B cell (primary cell): ENCODE results near the gene EIF3D. TPM values are rescaled to one million over a fixed set of nuclear protein-coding genes. Genes with fewer than 3 reads are reported as not detected.

Experiments
- ATAC-seq: fragments of 200-7000 bp; cut with Tn5 transposase; one replicate; pipeline ENCODE4 v1.10.0; 2021; ENCODE audit warnings: low read depth, mild to moderate bottlenecking, moderate number of reproducible peaks, moderate library complexity
- CTCF ChIA-PET: fragments of 350-600 bp; sonication (Branson Sonifier 250); formaldehyde crosslinking; loops from one replicate; lab custom pipeline; 2021; ENCODE audit warnings: antibody characterized with exemption, inconsistent platforms; lab: Charles Lee
- POLR2A ChIA-PET: fragments of 350-600 bp; sonication (Branson Sonifier 250); formaldehyde crosslinking; loops from one replicate; lab custom pipeline; 2021; ENCODE audit warnings: antibody characterized with exemption; lab: Charles Lee
- DNase-seq: peaks from one replicate; pipeline ENCODE4 v3.0.0; 2013
- H2AFZ ChIP-seq: 2 replicates; pipeline ENCODE4 v1.6.1; 2012; ENCODE audit warnings: mild to moderate bottlenecking, low read depth, low read length; ENCODE audit not compliant: insufficient read depth, poor library complexity, severe bottlenecking
- H3K27ac ChIP-seq, 2 donors: 1 replicate in 1 of 2; 2 replicates in 1 of 2; pipeline ENCODE4 v1.5.1; 2012 to 2013; ENCODE audit warnings: low read length in 2 of 2, mild to moderate bottlenecking in 2 of 2, moderate library complexity in 1 of 2
- H3K27me3 ChIP-seq, 4 experiments: fragments of 200-600 bp in 1 of 4; sonication (generic) in 1 of 4; replicated peaks in 1 of 4; 1 replicate in 2 of 4; 2 replicates in 2 of 4; pipeline versions ENCODE4 v1.6.1 to v1.7.0; 2013 to 2016; ENCODE audit warnings: low read length in 3 of 4, mild to moderate bottlenecking in 2 of 4, mixed read lengths in 1 of 4, moderate library complexity in 1 of 4; ENCODE audit not compliant: insufficient read depth in 4 of 4, control insufficient read depth in 3 of 4; ENCODE audit errors: control extremely low read depth in 1 of 4
- H3K36me3 ChIP-seq, 2 experiments: replicated peaks in 1 of 2; 1 replicate in 1 of 2; 2 replicates in 1 of 2; pipeline versions ENCODE4 v1.6.1 to v1.7.1; 2013; ENCODE audit warnings: low read length in 1 of 2; ENCODE audit not compliant: insufficient read depth in 2 of 2, control insufficient read depth in 1 of 2; ENCODE audit errors: control extremely low read depth in 1 of 2, extremely low read depth in 1 of 2
- H3K4me1 ChIP-seq, 2 donors: fragments of 200-600 bp in 1 of 2; sonication (generic) in 1 of 2; 1 replicate in 1 of 2; 2 replicates in 1 of 2; pipeline versions ENCODE4 v1.5.1 to v1.6.1; 2013 to 2017; ENCODE audit warnings: low read length in 2 of 2; ENCODE audit not compliant: control insufficient read depth in 2 of 2, insufficient read depth in 2 of 2
- H3K4me2 ChIP-seq: replicated peaks from 2 replicates; pipeline ENCODE3; 2012; ENCODE audit warnings: mild to moderate bottlenecking, low read depth, low read length; ENCODE audit not compliant: poor library complexity, severe bottlenecking
- H3K4me3 ChIP-seq, 5 experiments: fragments of 200-600 bp in 1 of 5; sonication (generic) in 1 of 5; 1 replicate in 3 of 5; 2 replicates in 2 of 5; pipeline versions ENCODE4 v1.5.1 to v1.7.0; 2011 to 2016; ENCODE audit warnings: low read length in 4 of 5, mild to moderate bottlenecking in 4 of 5, low read depth in 2 of 5, control low read depth in 1 of 5, moderate library complexity in 1 of 5; ENCODE audit not compliant: insufficient read depth in 1 of 5; ENCODE audit errors: control extremely low read depth in 1 of 5, extremely low read depth in 1 of 5
- H3K79me2 ChIP-seq: fragments of 200-600 bp; sonication (generic); one replicate; pipeline ENCODE4 v1.6.0; 2016; ENCODE audit warnings: low read length; ENCODE audit not compliant: control insufficient read depth, insufficient read depth
- H3K9ac ChIP-seq: fragments of 200-600 bp; sonication (generic); 2 replicates; pipeline ENCODE4 v1.6.1; 2017; ENCODE audit warnings: mild to moderate bottlenecking, low read length, moderate library complexity
- H3K9me3 ChIP-seq, 3 donors: one replicate each; pipeline versions ENCODE4 v1.6.1 to v1.7.1; 2013; ENCODE audit warnings: low read length in 2 of 3; ENCODE audit not compliant: control insufficient read depth in 2 of 3, insufficient read depth in 1 of 3; ENCODE audit errors: control extremely low read depth in 1 of 3
- H4K20me1 ChIP-seq: 2 replicates; pipeline ENCODE4 v1.6.0; 2012; ENCODE audit warnings: mild to moderate bottlenecking, low read length; ENCODE audit not compliant: insufficient read depth, control insufficient read depth, poor library complexity, severe bottlenecking
- H3K27ac Mint-ChIP-seq: one replicate; pipeline ENCODE4 v1.8.0; 2021; ENCODE audit warnings: mixed read lengths
- H3K27me3 Mint-ChIP-seq: one replicate; pipeline ENCODE4 v1.8.0; 2021; ENCODE audit warnings: mixed read lengths
- H3K4me1 Mint-ChIP-seq: one replicate; pipeline ENCODE4 v1.8.0; 2021; ENCODE audit warnings: mixed read lengths
- H3K4me3 Mint-ChIP-seq: one replicate; pipeline ENCODE4 v1.8.0; 2021; ENCODE audit warnings: mixed read lengths
- H3K9me3 Mint-ChIP-seq: one replicate; pipeline ENCODE4 v1.8.0; 2022; ENCODE audit warnings: mixed read lengths; ENCODE audit not compliant: insufficient read depth
- CTCF ChIP-seq: fragments of 200-600 bp; IDR thresholded peaks from one replicate; pipeline ENCODE4 v1.8.0; 2022; ENCODE audit warnings: antibody characterized with exemption, mild to moderate bottlenecking
- EZH2 ChIP-seq: IDR thresholded peaks from 2 replicates; pipeline ENCODE4 v1.6.1; 2012; ENCODE audit warnings: borderline replicate concordance, low read depth, mild to moderate bottlenecking, moderate library complexity, low read length; ENCODE audit not compliant: insufficient read depth, poor library complexity, severe bottlenecking
- WGBS: methylation state at CpG from one replicate; pipeline ENCODE4 v1.1.5; 2013; ENCODE audit warnings: missing lambda C conversion rate; ENCODE audit not compliant: insufficient coverage; 5-methylcytosine and 5-hydroxymethylcytosine counted together
- intact Hi-C: fragments of 100-400 bp; cut with micrococcal nuclease; formaldehyde crosslinking; loops from one replicate; pipeline ENCODE4 v1.10.0; 2022
- polyA plus RNA-seq: library from polyadenylated mRNA; depleted of rRNA; stranded (reverse); fragments of >200 nt; gene quantifications from 2 replicates; pipeline ENCODE4 v1.2.3, GENCODE V29; 2012
- total RNA-seq, 2 donors: library from RNA; stranded (reverse); fragments of 120-200 nt in 1 of 2; gene quantifications; 1 replicate in 1 of 2; 2 replicates in 1 of 2; pipeline versions ENCODE4 v1.2.3 to v1.2.4, GENCODE V29; 2013 to 2022

EIF3D gene
- total and polyA plus RNA-seq, 2 donors (not counting 1 experiment from before 2014, with no cell fraction given): 274 to 324 TPM

DNA sequence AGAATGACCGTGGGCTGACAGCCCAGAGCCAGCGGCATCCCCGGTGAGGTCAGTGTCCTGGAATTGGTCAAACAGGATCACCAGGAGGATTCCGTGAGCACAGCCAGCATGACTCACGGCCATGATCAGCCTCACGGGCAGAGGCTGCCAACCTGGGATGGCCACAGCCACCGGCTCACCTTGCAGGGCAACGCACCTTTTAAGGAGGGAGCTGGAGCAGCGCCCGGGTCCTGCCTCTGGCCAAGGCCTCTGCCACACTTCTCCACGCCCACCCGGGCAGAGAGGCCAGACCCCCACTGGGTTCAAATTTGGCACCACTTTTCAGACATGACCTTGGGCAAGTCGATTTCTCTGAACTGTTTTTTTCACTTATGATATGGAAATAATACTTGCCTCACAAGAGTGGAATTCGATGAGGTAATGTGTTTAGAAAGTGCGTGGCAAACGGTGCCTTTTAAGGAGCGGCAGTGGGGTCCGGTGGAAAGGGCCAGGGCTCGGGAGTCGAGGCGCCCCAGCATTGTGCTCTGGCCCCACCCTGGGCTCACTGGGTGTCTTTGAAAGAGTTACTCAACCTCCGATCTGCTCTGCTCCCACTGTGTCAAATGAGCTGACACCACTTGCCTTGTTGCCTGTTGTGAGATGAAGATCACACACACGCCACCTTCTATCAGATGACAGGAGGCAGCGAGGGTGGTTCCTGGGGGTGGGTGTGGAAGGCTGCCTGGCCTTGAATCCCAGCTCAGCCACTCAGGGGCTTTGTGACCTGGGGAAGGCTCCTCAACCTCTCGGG, 63.5 kb downstream of the EIF3D start:
- WGBS: 97% methylated on average over 22 of the region's 25 CpGs

More for the DNA sequence above, 63.5 kb downstream of the EIF3D start:
- Histone ChIP-seq H3K27ac (no peak overlapping the region), H3K4me3 (no peak overlapping the region), H4K20me1 (no peaks in the 10 kb centered on the region), H3K9me3 (no peaks in the 10 kb centered on the region), H3K4me1 (peaks cover 6 to 16% of the 10 kb centered on the region in 2 donors), H3K27me3 (no peaks in the 10 kb centered on the region), H3K4me2 (no peak overlapping the region), H3K9ac (no peak overlapping the region), H3K79me2 (peaks cover 22% of the 10 kb centered on the region), H2AFZ (no peak overlapping the region), H3K36me3 (peaks cover 4 to 13% of the 10 kb centered on the region in 2 experiments)
- no peak overlapping the region for H3K4me3 Mint-ChIP-seq
- no peak for ATAC-seq
- ChIA-PET CTCF (interaction anchor here (0.9 to 29.7 kb wide), 2 partner anchors 21 to 162 kb away, joined by 3 to 607 read pairs; no protein-coding TSS in a partner anchor), POLR2A (no interaction called here)
- intact Hi-C loops: no loop called here
- H3K27me3 Mint-ChIP-seq: no peaks in the 10 kb centered on the region
- no peak for DNase-seq
- peaks cover 13% of the 10 kb centered on the region for H3K4me1 Mint-ChIP-seq
- H3K27ac Mint-ChIP-seq: peak overlapping the region; percentile 53
- H3K9me3 Mint-ChIP-seq: no peaks in the 10 kb centered on the region
- TF ChIP-seq CTCF (no peak), EZH2 (no peak)
